ENCODE results near the gene LMOD3. TPM values are rescaled to one million over a fixed set of nuclear protein-coding genes. Genes with fewer than 3 reads are reported as not detected.

Gene LMOD3
- total RNA-seq, 4 donors from 2014 or later: 0.21 TPM; not detected in 3

DNA sequence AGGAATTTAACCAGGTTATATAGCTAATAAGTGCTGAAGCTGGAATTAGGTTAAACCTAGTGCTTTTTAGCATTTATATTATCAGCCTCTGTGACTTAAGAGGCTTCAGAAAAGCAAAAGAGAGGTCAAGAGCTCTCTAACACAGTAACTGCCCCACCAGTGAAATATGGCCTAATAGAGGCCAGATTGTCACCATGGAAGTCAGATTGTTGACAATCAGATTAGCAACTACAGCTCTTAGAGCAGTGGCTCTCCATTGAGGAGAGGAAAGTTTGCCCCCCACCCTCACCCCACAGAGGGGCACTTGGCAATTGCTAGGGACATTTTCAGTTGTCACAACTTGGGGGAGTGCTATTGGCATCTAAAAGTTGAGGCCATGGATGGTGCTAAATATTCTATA is 23.3 kb upstream of the LMOD3 start:
- Histone ChIP-seq H3K4me1 (no peaks in the 10 kb centered on the region), H3K9me3 (no peaks in the 10 kb centered on the region), H3K27me3 (no peaks in the 10 kb centered on the region), H3K27ac (no peak overlapping the region), H3K4me3 (replicated peaks in 1 of 3) (no peak overlapping the region), H3K36me3 (no peaks in the 10 kb centered on the region)
- TF ChIP-seq POLR2A (IDR thresholded peaks at IDR 0.05) (no peak), CTCF (IDR thresholded peaks at IDR 0.05) (no peak)
- intact Hi-C loops (cut with DNase I): no loop called here
- no peak for DNase-seq

DNA sequence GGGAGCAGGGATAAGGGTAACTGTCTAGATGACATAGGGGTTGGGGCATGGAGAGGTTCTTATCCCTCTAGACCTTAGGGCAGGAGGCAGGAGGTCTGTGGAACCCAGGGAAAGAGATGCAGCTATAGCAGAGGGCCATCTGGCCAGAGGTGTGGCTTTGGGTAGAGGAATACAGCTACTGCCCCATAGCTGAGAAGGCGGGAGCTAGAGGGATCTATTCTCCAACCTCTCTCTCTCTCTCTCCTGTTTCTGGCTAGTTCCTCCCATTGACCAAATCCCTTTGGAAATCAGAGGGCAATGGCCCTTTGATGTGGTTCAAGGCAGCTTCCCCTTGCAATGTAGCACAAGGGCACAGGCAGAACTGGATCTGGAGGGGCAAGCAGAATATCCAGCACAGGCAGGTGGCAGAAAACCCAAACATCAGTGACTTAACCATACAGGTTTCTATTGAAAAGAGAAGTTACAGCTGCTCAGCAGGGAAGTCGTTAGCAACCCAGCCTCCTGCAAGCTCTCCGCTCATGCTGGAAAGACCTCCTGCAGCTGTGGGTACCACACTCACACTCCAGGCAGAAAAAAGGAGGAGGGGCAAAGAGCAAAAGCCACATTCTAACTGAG is 22.3 kb upstream of the LMOD3 start:
- Histone ChIP-seq H3K4me3 (replicated peaks in 1 of 3) (no peak overlapping the region), H3K4me1 (no peaks in the 10 kb centered on the region), H3K36me3 (no peaks in the 10 kb centered on the region), H3K27ac (no peak overlapping the region), H3K9me3 (no peaks in the 10 kb centered on the region), H3K27me3 (no peaks in the 10 kb centered on the region)
- TF ChIP-seq CTCF (IDR thresholded peaks at IDR 0.05) (no peak), POLR2A (IDR thresholded peaks at IDR 0.05) (no peak)
- 80 to 82% methylated on average over 3 of the region's 3 CpGs for WGBS, 2 donors
- intact Hi-C loops (cut with DNase I): no loop called here
- no peak for DNase-seq

DNA sequence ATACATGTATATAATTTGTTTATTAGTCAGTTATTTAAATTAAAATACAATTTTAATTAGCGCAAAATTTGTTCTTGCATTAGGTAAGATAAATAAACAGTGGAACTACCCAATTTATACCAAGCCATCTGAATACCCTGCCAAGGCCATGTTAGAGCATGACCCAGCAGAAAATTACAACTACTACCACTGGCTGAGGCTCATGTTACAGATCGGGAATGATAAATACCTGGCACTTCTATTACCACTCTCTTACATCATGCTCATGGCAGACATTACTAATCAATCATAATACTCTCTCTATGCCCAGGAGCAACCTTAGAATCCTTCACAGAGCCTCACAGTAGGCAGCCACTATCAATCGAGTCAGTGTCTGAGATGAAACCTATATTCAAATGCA is 21.2 kb upstream of the LMOD3 start:
- Histone ChIP-seq H3K4me3 (replicated peaks in 1 of 3) (no peak overlapping the region), H3K4me1 (no peaks in the 10 kb centered on the region), H3K36me3 (no peaks in the 10 kb centered on the region), H3K27me3 (no peaks in the 10 kb centered on the region), H3K9me3 (no peaks in the 10 kb centered on the region), H3K27ac (no peak overlapping the region)
- TF ChIP-seq POLR2A (IDR thresholded peaks at IDR 0.05): no peak
- TF ChIP-seq CTCF (IDR thresholded peaks at IDR 0.05): no peak
- DNase-seq: no peak
- intact Hi-C loops (cut with DNase I): no loop called here
- 86 to 93% methylated on average over 3 of the region's 3 CpGs for WGBS, 2 donors

- WGBS, 2 donors: 73 to 75% methylated on average over 4 of the region's 4 CpGs
- Histone ChIP-seq H3K27ac (no peak overlapping the region), H3K4me1 (no peaks in the 10 kb centered on the region), H3K9me3 (no peaks in the 10 kb centered on the region), H3K36me3 (no peaks in the 10 kb centered on the region), H3K4me3 (replicated peaks in 1 of 3) (no peak overlapping the region), H3K27me3 (no peaks in the 10 kb centered on the region)
- intact Hi-C loops (cut with DNase I): no loop called here
- no peak for DNase-seq
- TF ChIP-seq POLR2A (IDR thresholded peaks at IDR 0.05): no peak
- no peak for TF ChIP-seq CTCF (IDR thresholded peaks at IDR 0.05)
These were observed 20.5 kb upstream of the LMOD3 start for GRCh38 chr3:69142797-69143454.

- H3K9me3 ChIP-seq: no peaks in the 10 kb centered on the region
- no peaks in the 10 kb centered on the region for H3K36me3 ChIP-seq
- no peak for DNase-seq
- TF ChIP-seq CTCF (IDR thresholded peaks at IDR 0.05): no peak
- TF ChIP-seq POLR2A (IDR thresholded peaks at IDR 0.05): no peak
- no peaks in the 10 kb centered on the region for H3K4me1 ChIP-seq
- intact Hi-C loops (cut with DNase I): no loop called here
- H3K4me3 ChIP-seq (replicated peaks in 1 of 3): no peak overlapping the region
- 45 to 51% methylated on average over 3 of the region's 3 CpGs for WGBS, 2 donors
- H3K27me3 ChIP-seq: no peaks in the 10 kb centered on the region
- H3K27ac ChIP-seq: no peak overlapping the region
These were observed 19.7 kb upstream of the LMOD3 start for GRCh38 chr3:69142090-69142489.
